ELF-1 (cell line): ENCODE data around the gene WDR82.
A peak's percentile ranks its signal among the peaks of the same experiment; 100 is the strongest.

Source experiments
- DNase-seq: peaks from one replicate; pipeline ENCODE4 v3.0.0-alpha.2; 2016; ENCODE audit warnings: low read depth, low spot score

The WDR82 gene

DNA sequence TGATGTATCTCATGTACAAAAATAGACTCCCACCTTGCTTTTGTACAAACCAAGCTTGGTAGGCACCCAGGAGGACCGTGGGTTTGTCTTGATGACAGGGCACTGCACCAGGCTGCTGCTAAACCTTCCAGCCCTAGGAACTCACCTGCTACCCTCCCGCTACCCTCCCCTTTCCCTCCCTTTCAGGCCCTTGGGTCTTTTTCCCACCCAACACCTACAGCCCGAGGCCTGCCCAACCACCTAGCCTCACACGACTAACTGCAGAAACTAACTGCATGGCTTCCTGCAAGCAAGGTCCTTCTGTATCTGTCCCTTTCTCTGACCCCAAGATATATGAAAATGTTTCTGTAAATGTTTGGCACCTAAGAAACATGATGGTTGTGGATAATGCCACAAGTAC is 21.8 kb downstream of the WDR82 start:
- DNase-seq = no peak

- no peak for DNase-seq
These were observed 22.3 kb downstream of the WDR82 start for GRCh38 chr3:52256159-52256558.

DNA sequence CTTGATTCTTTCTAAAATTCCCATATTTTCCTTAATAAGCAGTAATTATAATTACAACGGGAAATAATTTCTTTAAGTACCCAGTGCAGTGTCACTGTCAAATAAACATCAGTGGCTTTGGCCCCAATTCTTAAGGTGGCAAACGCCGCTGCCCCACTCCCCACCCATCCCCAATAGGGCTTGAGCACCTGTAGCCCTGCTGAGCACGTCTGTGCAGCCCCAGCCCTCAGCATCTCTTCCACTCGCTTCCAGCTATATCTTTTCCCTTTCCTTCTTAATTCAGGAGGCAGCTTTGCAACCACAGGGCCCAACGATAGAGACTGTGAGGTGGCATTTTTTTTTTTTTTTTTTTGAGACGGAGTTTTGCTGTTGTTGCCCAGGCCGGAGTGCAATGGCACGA is 23.8 kb downstream of the WDR82 start:
- DNase-seq = no peak

- DNase-seq = peak; percentile 48
These were observed 24.8 kb downstream of the WDR82 start for GRCh38 chr3:52253314-52254304.

DNA sequence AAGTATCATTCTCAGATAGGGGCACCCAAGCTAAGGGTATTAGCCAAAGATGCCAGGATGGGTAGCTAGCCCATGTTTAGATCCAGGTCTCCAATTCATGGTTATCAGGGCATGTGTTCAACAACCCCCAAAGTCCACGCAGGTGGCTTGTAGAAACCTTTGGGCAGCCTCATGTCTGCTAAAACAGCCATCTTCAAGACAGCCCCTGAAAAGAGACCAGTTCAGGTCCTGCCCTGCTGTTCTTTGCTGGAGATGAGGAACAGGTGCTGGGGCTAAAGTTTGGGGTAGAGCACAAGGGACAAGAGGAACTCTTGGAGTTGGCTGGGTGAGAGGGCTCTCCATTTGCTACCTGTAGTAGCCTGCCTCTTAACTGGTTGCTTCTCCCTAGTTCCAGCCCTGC is 28.3 kb downstream of the WDR82 start:
- no peak for DNase-seq

DNA sequence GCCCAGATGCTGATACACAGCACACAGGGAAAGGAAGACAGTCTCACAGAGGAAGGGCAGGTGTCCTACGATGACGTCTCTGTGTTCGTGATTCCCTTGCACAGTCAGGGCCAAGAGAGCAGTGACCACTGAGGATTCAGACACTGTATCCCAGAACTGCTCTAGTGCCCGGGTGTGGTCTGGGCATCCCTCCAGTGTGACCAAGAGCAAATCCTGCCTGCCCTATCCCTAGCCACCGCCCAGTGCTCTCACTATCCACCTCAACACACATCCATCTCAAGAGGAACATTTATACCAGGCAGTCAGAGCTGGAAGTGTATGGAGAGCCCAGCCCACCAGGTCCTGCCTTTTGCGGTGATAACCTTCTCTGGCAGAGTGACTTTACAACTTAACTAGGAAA is 28.8 kb downstream of the WDR82 start:
- no peak for DNase-seq

DNA sequence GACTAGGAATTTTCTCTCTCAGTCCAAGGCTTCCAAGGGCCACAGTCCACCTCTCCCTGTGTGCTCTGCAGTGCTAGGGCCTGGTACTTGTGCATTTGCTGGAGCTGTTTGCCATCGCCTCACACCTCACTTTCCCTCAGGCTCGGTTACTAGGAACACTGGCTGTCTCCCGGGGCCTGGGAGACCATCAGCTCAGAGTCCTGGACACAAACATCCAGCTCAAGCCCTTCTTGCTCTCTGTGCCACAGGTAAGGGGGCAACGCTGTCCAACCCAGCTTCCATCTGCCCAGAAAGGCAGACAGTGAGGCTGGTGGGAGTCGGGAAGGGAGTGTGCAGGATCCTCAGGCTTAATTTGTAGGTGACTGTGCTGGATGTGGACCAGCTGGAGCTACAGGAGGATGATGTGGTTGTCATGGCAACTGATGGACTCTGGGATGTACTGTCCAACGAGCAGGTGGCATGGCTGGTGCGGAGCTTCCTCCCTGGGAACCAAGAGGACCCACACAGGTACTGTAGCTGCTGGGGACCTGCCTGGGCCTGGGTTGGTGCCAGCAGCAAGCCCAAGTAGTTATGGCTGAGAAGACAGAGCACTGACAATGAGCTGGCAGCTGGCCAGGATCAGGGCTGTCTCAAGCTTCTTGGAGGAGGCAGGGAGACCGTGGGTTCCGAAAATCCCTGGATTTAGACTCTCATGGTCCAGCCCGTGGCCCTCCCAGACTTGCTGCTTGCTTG is 29.5 kb downstream of the WDR82 start:
- no peak for DNase-seq

- no peak for DNase-seq
These were observed 30.3 kb downstream of the WDR82 start for GRCh38 chr3:52248165-52248541.

GRCh38 chr3:52247409-52248164 is 30.9 kb downstream of the WDR82 start:
- no peak for DNase-seq

DNA sequence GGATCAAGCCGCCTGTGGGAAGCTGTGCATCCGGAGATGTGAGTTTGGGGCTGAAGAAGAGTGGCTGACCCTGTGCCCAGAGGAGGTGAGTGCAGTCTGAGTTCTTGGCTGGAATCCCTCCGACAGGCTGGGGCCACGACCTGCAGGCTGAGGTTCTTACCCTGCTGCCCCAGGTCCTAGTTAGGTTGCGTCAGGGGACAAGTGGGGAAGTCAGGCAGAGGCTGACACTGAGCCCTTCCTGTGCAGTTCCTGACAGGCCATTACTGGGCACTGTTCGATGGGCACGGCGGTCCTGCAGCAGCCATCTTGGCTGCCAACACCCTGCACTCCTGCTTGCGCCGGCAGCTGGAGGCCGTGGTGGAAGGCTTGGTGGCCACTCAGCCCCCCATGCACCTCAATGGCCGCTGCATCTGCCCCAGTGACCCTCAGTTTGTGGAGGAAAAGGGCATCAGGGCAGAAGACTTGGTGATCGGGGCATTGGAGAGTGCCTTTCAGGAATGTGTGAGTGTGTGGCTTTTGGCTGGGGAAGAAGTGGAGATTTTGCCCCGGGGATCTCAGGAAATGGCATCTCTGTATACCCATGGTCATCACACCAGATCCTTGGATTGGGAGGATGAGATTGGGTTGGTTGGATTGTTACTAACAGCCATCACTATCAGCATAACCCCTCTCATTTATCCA is 31.6 kb downstream of the WDR82 start:
- DNase-seq = no peak

- DNase-seq = no peak
These were observed 32.2 kb downstream of the WDR82 start for GRCh38 chr3:52246264-52246620.

- DNase-seq = peak; percentile 73
These were observed 32.9 kb downstream of the WDR82 start, which contains the start of gene PPM1M for GRCh38 chr3:52245322-52246263. Gene PPM1M (plus strand): TSS chr3:52245759. CDS start chr3:52245825, 66 bp downstream.

DNA sequence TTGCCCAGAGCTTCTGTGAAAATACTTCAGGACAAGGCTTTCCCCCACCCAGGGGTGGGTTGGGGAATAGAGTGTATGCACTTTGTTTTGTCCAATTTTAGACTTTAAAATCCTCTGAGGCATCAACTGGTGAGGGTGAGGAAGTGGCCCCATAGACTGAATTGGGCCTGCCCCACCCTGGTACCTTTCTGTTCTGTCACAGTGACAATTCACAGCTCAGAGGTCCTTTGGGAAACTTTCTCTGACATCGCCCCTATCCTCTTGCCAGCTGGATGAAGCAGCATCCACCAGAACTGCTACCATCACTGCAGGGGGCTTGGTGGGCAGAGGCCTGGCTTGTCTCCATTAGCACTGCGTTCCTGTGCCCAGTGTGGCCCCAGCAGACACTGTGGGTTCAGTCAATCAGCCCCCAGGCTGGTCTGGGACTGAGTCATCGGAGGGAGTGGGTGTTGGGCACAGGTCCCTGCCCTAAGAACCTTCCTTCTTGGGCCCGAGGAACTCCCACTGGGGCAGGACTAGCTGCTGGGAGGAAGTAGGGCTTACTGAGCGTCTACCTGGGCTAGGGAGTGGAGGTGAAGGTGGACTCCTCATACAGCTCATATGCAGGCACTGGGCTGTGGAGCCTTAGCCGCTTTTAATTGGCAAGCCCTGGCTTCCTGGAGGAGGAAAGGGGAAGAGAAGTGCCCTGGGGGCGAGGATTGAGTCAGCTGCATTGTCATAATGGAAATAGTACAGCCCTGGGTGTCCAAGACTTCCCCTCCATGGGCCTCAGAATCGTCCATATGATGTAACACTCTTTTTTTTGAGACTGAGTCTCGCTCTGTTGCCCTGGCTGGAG is 34.4 kb downstream of the WDR82 start:
- DNase-seq = no peak

DNA sequence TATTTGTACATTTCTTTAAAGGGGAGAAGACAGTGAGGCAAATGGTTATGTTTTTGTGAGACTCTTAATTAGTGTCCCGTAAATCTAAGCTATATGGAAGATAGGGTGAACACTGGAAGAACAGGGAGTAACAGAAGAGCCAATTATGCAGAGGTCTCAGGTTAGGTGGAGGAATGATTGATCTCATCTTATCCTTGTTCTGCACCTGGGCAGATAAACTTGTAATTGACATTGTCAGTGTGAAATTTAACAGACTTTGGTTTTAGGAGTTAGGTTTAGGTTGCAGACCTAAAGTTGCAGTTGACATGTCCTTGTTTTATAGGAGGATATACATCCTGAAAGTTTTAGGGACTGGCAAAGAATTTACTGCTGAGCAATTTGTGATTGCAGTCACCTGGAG is 36.4 kb downstream of the WDR82 start:
- no peak for DNase-seq

- no peak for DNase-seq
These were observed 37.5 kb downstream of the WDR82 start for GRCh38 chr3:52240886-52241370.

DNA sequence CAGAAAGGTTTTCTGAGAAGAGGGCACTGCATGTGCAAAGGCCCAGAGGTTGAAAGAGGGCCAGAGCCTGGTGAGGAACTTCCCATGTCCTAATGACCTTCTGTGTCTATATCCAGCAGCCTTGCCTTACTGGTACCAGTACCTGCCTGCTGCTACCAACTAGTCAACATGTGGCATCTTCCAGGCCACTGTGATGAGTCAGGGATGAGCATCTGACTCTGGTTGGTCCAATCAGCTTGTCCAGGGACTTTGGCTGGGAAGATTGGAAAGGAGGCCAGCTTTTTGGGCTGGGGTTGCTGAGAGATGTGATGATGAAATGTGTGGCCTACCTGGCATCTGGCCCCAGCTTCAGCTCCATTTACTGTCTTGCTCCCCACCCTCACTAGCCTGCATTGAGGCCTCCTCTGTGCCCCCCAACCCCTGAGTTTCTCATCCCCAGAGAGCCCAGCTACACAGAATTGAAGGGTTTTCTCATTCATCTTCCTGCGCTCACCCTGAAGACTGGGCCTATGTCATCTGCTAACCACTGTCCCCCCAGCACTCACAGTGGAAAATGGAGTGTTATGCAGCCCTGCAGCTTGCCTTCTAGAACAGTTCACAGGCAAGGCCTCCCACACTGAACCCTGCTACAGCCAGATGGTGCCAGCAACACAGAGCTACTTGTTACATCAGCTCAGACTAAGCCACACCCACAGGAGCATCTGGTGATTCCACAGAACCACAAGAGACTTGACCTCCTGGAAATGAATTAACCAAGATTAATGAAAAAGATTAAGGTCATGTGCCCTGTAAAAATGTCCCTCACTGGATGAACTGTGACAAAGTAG is 38.2 kb downstream of the WDR82 start:
- DNase-seq = no peak

DNA sequence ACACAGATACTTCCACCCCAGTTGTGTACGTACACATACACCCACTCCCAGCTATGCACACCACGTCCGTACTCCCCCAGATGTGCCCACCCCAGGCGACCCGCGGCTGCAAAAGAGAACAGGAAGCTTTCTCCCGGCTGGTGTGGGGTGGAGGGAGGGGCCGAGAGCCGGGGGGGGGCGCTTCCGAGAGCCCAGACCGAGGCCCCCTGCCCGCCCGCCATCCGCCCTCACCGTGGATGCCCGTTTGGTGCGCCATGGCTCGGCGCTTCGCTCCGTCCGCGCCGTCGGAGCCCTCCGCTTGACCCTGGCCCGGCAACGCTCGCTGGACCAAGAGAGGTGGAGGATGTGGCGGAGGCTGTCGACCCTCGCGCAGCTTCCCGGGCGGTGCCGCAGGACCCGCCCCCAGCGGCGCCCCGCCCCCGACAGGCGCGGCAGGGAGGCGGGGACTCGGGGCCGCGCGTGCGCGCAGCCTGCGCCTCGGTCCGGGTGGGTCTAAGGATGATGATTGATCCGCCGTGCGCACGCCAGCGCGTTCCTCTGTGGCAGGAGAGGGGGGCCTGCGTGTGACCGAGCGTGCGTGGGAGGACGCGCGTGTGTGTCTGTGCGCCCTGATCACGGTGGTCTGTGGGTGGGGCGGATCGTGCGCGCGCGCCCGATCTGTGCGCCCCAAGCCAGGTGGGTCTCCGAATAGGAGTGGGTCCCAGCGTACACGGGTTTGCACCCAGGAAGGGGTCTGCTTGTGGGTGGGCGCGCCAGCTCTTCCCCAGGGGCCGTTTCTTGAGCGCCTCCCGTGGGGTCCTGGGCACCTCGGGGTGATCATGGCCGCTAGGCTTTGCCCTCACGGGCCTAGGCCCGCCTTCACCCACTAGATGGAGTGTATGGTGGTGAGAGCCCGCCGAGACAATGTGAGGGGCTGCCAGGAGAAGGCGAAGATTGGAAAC is 39.4 kb downstream of the WDR82 start, which contains the start of gene TWF2:
TSS of gene TWF2 (minus strand) at position 398 of the 941 bp plus-strand sequence. CDS start at position 256, 142 bp downstream.
- peak; percentile 80 for DNase-seq
